Measurements from ENCODE around the gene NFKB2.

The NFKB2 gene

DNA sequence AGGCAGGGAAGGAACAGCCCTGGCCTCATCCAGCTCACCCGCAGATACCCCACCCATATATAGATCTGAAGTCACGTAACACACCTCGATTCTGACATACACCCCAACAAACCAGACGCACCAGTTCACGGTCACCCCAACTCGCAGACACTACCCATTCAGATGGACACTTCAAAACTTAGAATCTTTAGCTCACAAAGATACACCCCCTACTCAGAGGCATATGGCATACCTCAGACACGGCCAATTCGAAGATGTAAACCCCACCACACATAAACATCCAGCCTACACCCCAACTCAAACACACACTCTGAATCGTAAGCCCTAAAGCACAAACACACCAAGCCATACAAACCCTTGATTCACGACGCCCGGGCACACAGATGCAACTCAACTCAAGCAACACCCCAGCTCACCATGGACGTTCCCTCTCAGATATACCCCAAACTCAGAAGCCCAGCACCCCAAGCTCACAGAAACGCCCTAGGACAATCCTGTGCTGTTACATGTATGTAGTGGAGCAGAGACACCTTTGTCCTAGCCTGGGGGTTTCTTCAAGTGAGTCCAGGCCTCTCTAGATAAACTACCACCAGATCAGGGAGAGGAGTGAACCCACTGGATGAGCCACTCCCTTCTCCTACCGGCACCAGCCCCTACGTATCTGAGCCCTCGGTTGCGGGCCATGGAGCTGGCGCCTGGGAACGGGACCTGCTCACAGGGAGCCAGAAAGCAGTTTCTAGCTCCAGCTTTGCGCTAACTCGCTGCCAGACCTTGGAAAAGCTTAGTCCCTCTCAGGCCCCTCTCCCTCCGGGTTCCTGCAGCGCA, 14.3 kb downstream of the NFKB2 start:
- no peak for DNase-seq

DNA sequence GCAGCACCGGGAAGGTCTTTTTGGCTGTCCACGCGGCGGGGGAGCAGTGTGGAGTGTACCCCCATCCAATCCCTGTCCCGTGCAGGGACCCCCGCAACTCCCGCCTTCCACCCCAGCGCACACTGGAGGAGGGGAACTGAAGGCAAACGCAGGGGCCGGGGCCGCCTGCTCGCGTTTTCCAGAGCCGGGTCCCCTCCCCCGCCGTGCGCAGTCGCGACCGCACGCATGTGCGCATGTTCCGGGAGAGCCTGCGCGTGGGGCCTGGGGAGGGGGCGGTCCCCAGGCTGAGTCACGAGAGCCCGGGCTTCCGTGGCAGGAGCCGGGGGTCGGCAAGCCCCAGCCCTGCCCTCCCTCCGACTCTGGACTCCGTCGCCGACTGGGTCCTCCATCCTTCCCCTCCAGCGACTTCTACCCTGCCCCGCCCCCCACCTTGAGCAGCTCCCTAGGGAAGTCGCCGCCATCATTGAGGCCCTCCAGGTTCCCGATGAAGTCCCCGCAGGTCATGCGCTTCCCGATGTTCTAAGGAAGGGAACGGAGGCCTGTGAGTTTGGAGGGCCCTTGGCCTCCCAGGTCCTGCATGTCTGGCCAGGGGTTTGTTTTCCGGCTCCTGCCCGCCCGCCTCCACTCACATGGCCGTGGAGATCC, 15.0 kb downstream of the NFKB2 start:
- DNase-seq, result peak; percentile 83

DNA sequence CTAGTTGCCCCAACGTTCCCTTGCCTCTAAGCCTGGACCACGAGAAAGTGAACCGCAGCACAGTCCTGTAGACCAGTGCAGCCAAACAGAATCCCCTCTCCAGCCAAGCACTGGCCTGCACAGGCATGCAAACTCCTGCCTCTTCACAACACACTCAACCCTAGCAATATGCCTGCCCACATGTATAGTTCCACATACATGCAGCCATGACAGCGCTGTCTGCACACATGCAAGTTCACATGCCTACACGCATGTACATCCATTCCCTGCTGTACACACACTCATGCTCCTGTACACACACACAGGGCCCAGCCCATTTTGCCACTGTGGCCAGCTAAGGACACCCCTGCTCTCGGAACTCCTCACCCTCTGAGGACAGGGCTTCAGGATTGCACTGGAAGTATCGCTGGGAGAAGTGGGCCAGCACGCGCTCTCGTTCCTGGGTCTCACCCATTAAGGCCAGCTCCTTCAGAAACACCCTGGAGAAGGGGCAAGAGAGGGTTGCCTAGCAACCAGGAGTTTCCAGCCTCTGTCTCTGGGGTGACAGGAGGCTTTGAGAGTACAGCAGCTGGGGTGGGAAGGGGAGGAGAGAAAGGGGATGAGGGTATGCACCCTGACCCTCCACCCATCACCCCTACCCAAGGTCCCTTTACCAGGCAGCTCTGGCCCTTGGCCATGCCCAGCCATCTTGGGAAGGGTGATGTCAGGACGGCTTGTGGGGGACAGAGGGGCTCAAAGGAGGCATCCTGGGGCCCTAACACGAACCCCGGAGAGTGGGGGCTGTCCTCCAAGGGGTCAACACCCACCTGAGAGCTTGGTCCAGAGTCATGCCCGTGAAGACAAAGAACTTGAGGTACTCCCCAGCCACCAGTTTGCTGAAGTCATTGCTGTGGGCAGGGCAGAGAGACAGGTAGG, 16.1 kb downstream of the NFKB2 start:
- no peak for DNase-seq

DNA sequence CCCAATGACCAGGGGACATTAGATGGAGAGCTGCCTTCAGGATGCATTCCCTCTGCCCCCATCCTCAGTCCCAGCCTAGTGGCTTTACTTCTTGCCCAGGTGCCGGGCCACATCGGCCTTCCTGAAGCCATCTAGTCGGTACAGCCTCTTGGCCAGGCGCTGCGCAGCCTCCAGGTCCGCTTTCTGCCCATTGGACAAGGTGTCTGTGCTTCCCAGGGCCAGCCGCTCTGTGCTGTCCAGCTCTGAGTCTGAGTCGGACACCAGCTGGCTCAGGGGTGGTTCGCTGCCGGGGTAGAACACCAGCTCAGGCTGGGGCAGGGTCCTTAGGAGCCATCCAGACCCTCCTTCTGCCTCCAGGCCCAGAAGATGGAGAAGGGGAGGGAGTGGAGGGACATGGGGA, 16.8 kb downstream of the NFKB2 start:
- DNase-seq, result no peak

DNA sequence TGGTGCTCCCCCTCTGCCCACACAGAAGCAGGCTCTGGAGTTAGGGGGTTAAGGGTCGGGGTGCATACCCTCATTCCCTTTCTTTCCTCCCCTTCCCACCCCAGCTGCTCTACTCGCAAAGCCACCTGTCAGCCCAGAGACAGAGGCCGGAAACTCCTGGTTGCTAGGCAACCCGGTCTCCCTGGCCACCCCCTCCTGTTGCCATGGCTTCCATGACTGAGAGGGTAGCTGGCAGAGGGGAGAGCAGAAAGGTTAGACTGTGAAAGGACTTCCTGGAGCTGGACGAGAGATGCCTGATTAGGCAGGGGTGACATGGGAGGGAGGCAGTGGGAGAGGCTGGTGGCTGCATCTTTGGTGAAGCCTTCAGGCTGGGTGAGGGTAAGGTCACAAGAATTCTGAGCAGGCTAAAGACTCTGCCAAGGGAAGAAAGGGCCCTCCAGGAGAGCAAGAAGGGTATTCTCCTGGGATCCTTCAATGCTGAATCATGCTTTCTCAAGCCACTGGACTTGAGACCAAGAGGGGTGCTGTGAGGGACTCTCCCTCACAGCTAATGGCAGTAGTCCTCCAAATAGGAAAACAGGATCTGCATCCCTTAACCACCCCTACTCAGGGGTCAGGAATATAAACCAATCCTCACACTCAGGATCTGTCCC, 17.7 kb downstream of the NFKB2 start:
- peak; percentile 63 for DNase-seq

DNA sequence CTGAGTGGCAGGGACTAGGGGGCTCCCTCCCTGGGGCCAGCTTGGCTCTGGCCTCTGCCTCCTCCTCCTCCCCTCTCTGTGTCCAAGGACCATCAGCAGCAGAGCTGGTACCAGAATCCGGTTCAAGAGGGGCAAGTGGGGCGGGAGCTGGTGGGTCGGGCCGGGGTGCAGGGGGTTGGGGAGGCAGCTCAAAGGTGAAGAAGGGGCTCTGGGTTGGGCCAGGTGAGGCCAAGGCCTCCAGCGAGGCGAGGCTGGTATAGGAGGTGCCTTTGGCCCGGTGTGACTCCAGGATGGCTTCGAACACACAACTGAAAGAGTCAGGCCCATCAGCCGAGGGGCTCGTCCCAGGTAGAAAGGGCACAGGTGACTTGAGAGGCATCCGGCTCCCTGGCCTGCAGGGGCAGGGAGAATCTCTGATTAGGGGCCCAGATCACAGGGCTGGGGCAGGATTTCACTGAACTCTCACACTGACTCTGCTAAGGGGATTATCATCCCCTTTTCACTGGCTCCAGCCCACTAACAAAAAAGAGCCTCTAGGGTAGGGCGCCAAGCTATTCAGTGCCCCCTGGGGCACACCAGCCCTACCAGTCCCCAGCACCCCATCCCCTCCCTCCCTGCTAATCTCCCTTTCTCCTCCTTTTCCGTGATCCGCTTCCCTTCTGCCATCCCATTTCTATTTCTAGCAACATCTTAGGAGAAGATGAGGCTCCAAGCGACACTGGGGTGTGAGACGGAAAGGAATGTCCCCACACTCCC, 18.5 kb downstream of the NFKB2 start:
- DNase-seq, result no peak

DNA sequence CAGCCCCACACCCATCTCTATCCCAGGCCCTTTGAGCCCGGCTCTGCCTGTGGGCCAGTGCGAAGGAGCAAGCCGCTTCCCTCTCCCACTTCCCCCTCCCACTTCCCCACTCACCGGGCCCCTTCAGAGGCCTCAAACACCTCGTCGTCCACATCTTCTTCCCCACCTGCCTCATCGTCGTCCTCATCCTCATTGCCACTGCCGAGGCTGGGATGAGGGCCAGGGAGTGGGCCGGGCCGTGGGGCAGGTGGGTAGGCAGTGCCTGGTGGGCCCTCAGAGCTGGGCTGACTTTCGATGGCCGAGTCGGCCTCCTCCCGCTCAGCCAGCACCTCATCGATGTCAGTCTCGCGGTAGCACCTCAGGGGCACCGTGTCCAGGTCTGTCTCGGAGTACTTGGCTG, 19.2 kb downstream of the NFKB2 start:
- DNase-seq, result no peak

DNA sequence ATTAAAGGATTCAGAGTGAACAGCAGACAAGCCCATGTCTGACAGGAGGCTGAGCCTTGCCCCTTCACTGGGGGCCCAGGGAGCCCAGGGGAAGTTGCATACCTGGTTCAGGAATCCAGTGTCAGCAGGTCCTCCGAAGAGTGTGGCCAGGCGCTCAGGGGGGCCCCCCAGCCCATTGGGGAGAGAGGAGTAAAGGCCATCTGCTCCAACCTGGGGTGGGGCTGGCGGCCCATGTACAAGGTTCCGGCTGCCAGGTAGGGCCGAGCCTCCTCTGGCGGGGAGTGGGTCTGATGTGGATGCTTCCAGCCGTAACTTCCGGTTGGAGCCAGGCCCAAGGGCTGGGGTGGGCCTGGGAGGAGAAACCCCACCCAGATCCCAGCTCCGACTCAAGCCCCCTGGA, 20.8 kb downstream of the NFKB2 start:
- DNase-seq, result no peak

DNA sequence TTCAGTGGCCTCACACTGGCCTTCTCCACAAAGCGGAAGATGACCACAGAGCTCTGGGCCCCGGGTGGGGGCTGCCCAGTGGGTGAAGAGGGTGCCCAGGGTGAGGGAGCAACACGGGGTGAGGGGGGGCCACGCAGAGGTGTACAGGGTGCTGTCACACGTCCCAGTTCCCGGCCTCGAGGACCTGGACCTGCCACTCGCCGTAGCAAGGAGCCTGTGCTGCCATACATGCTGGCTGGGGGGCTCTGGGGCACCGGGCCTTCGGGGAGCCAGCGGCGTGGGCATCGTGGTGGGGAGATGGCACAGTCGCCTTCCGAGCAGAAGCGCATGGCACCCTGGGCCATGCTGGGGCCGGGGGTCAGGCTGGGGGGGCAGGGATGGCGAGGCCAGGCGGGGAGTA, 21.2 kb downstream of the NFKB2 start:
- DNase-seq, result no peak

DNA sequence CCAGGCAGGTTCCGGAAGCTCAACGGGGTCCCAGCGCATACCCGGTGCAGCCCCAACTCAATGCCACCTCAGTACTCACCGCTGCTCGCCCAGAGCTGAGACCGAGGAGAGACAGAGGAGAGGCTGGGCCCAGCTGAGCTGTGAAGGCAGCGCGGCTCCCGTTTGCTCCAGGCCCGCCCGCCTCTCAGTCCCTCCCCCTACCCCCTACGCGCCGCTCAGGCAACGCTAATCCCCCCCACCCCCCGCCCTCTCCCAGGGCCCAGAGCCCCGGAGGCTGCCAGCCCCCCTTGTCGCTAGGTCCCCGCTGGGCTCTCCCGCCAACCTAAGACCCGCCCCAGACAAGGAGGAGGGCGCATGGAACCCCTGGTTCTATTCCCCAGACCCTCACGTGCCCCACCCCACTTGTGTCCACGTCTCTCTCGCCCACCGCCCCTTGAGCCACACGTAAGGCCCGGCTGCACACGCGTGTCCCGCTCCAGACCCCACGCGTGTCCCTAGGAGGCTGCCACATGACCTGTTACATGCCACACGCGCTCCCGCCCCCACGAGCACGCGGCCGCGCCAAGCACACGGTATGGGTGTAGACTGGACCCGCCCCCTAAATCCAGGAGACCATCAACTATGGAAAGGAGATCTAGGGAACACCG, 23.2 kb downstream of the NFKB2 start, which contains the start of gene PSD:
Gene PSD (minus strand): TSS at position 164 of the 647 bp plus-strand sequence. CDS start 1,747 bp downstream, outside the sequence.
- no peak for DNase-seq

DNA sequence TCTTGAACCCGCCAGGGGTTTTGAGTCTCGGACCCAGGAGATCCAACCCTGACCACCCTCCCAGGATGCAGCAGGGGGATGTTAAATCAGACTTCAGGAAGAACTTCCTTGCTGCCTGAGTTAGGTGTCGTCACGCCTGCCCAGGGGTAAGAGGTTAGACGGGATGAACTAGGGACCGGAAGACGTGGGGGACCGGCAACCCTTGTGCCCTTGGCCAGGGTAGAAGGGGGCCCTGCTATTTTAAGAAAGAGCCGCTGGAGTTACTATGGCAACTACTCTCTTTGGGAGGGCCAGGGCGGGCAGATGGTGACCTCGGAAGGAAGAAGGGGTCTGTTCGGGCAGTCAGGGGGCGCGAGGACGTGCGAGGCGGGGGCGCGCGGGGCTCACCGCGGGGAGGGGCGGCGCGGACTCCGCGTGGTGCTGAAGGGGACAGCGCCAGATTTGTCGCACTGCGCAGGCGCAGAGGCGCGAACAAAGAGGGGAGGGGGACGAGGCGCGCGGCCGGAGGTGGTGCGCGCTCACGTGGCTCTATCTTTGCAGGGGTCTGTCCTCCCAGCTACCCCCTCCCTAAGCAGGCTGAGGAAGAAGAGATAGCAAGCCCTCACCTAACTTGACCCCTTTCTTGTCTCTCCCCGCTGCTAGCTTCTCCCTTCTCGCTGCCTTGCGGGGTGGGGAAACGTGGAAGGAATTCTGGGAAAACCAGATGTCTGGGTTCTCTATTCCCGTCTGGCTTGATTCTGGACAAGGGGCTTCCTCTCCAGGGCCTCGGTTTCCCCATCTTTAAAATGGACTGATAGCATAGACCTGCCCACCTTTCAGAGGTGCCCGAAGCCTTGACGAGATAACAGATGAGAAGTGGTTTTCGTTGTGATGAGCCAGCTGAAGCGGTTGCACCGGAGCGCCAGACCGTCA, 24.0 kb downstream of the NFKB2 start:
- DNase-seq, result peak; percentile 76

DNA sequence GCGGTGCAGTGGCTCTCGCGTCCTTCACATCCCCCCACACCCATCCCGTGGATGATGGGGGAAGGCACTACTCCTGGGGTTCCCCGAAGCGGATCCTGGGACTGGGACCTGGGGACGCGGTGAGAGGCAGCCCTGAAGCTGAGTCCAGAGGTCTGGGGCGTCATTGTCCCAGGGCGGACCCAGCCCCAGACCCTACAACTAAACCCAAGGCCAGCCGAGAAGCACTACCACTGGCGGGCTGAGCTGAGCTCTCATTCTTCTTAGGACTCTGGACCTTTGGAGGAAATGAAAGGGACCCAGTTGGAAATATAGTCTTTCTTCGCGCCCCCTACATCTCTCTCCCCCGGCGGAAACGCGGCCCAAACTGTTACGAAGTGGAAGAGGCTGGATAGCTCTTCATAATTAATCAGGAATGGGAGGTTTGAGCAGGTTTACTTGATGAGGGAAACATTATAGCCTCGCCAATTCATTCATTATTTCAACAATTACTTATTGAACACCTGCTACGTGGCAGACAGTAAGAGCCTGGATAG, 24.7 kb downstream of the NFKB2 start:
- DNase-seq, result no peak

DNA sequence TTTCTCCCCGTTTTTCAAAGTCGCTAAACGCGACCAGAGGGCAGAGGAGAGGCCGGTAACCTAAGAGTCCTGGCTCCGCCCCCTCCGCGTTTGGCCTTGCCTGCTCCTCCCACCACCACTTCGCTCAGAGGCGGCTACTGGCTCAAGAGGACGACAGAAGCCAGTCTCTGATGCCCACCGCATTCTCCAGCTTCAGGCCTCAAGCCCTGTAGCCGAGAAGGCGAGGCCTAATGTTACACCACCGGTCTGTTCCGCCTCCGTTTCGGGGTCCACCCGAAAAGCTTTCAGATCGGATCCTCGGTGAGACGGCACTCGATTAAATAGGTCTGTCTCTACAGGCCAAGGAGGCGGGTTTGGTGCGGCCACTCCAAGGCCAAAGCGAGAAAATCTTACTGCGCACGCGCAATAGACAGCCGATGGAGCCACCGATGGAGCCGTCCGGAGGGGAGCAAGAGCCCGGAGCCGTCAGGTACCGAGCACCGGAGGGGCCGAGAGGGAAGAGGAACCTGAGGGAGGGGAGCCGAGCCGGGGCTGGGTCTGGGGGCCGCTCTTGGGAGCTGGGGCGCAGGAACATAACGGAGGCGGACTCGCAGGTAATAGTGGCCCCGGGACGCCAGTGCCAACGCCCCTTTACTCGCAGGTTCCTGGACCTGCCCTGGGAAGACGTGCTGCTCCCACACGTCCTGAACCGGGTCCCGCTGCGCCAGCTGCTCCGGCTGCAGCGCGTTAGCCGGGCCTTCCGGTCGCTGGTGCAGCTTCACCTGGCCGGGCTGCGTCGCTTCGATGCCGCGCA, 25.4 kb downstream of the NFKB2 start, which contains the start of gene FBXL15:
Gene FBXL15 (plus strand): TSS at position 123 of the 793 bp plus-strand sequence. CDS start 294 bp downstream, at position 417.
- DNase-seq, result peak; percentile 98

DNA sequence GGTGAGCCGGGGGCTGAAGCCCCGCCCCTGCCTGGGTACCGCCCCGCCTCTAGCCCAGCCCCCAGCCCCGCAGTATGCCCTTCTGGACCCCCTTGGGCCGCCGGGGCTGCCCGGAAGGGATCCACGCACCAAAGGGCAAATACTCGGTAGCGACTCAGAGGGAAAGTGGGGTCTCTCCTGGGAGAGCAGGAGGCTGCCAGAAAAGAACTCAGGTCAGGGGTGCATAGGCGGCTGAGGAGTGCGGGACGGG, 25.9 kb downstream of the NFKB2 start:
- DNase-seq, result no peak

DNA sequence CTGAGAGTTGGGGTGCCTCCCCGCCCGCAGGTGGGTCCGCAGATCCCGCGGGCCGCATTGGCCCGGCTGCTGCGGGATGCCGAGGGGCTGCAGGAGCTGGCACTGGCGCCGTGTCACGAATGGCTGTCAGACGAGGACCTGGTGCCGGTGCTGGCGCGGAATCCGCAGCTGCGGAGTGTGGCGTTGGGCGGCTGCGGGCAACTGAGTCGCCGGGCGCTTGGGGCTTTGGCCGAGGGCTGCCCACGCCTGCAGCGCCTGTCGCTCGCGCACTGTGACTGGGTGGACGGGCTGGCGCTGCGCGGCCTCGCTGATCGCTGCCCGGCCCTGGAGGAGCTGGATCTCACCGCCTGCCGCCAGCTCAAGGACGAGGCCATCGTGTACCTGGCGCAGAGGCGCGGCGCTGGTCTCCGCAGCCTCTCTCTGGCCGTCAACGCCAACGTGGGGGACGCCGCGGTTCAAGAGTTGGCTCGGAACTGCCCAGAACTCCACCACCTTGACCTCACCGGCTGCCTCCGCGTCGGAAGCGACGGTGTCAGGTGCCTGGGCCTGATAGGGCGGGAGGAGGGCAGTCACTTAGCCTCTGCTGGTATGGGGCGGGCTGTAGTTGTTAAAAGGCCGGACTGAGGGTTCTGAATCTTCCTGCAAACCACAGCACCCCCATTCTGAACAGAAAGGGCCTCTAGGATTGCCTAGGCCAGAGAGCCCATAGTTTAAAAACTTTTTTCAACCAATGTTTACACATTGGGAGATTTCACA, 26.4 kb downstream of the NFKB2 start:
- peak; percentile 48 for DNase-seq

DNA sequence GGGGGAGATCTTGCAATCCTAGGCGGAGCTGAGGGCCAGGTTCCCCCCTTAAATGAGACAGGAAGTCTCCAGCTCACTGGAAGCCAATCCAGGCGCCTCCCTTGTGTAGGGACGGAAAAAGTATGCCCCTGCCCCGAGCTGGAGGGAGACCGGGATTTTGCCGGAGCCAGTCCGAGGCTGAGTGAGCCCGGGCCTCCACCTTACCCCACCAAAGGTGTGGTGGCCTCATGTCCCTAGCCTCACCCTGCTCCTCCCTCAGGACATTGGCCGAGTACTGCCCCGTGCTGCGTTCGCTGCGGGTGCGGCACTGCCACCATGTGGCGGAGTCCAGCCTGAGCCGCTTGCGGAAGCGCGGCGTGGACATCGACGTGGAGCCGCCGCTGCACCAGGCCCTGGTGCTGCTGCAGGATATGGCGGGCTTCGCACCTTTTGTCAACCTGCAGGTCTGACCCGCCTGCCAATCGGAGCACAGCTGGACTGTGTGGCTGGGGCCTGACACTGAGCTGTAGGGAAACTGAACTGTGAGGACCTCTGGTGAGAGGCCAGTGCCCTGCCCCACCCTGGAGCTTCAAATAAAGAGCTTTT, 27.1 kb downstream of the NFKB2 start:
- peak; percentile 74 for DNase-seq

DNA sequence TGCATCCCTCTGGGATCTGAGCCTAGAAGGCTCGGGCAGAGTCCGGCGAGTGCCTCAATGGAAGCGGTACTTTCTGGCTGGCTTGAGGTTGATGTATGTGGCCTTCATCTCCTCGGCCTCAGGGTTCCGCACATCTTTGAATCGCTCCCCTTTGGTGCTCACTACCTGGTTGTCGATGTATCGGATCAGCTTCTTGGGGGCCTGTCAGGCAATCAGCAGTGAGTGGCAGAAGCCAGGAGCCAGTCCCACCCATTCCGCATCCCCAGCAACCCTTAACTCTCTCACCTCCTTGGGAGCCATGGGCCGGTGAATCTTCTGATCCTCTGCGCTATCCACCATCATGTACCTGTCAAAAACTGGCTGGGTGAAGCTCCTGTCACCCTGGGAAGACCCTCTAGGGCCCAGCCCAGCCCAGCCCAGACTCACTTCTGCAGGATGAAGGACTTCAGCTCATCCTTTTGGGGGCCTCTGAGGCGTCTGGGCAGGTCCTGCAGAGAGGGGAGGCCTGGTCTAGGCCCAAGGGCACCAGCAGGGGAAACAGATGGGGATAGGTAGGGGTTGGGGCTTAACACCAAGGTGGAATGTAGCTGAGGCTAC, 28.0 kb downstream of the NFKB2 start:
- no peak for DNase-seq

DNA sequence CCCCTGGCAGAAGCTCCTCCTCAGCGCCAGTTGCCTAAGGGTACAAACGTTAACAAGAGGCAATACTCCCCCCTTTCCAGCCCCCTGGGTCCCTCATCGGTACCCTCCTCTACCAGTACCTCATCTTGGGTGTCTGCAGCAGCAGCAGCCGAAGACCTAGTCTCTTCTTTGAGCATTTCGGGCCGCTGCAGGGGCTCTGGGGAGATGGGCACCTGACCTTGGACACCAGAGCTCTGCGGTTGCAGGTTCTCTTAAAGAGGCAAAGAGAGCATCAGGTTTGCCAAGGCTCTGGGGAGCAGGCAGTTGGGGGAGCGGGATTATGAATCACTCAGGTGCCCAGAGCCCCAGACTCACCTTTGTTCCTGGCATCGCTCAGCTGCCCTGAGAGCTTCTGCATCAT, 28.6 kb downstream of the NFKB2 start:
- DNase-seq, result no peak
